Neural cell (in vitro differentiated cells): ENCODE data around the gene NR2F1-AS1. TPM values are rescaled to one million over a fixed set of nuclear protein-coding genes. Genes with fewer than 3 reads are reported as not detected.

ENCODE experiments used
- H2AFZ ChIP-seq: fragments of 200-600, 300-800 bp; sonication (generic), shearing (Covaris generic); 2 replicates; pipeline ENCODE4 v1.6.0; 2014; ENCODE audit warnings: low read depth, mild to moderate bottlenecking, antibody characterized with exemption, low read length, moderate library complexity
- H3F3A ChIP-seq: fragments of 200-600 bp; shearing (Covaris generic); 2 replicates; pipeline ENCODE4 v1.6.1; 2016; ENCODE audit warnings: mild to moderate bottlenecking, moderate library complexity, mixed read lengths, antibody characterized with exemption, low read length; ENCODE audit not compliant: insufficient read depth, poor library complexity, severe bottlenecking
- H3K27ac ChIP-seq: fragments of 200-600, 300-800 bp; sonication (generic), shearing (Covaris generic); 2 replicates; pipeline ENCODE4 v1.5.1; 2014; ENCODE audit warnings: mild to moderate bottlenecking, low read length, moderate library complexity
- H3K27me3 ChIP-seq: fragments of 300-800, 200-600 bp; sonication (generic), shearing (Covaris generic); 2 replicates; pipeline ENCODE4 v1.6.0; 2014; ENCODE audit warnings: mild to moderate bottlenecking, low read depth, low read length, moderate library complexity; ENCODE audit not compliant: insufficient read depth
- H3K36me3 ChIP-seq: fragments of 300-800, 200-600 bp; sonication (generic), shearing (Covaris generic); 2 replicates; pipeline ENCODE4 v1.5.1; 2014; ENCODE audit warnings: mild to moderate bottlenecking, antibody characterized with exemption, low read length, moderate library complexity; ENCODE audit not compliant: insufficient read depth
- H3K4me2 ChIP-seq: fragments of 300-800, 200-600 bp; sonication (generic), shearing (Covaris generic); 2 replicates; pipeline ENCODE4 v1.6.0; 2014; ENCODE audit warnings: mild to moderate bottlenecking, low read length
- H3K4me3 ChIP-seq: fragments of 300-800, 200-600 bp; sonication (generic), shearing (Covaris generic); 2 replicates; pipeline ENCODE4 v1.5.1; 2014; ENCODE audit warnings: mild to moderate bottlenecking, low read length, moderate library complexity
- H3K79me2 ChIP-seq: fragments of 200-600 bp; shearing (Covaris generic); replicated peaks from 2 replicates; pipeline ENCODE4 v1.6.0; 2014; ENCODE audit warnings: mild to moderate bottlenecking, low read length, moderate library complexity; ENCODE audit not compliant: insufficient read depth
- H3K9ac ChIP-seq: fragments of 300-800, 200-600 bp; sonication (generic), shearing (Covaris generic); 2 replicates; pipeline ENCODE4 v1.6.1; 2016; ENCODE audit warnings: mild to moderate bottlenecking, low read length, mixed read lengths
- H3K9me2 ChIP-seq: fragments of 200-600 bp; shearing (Covaris generic); 2 replicates; pipeline ENCODE4 v1.6.1; 2016; ENCODE audit warnings: mild to moderate bottlenecking, low read length, mixed read lengths; ENCODE audit not compliant: insufficient read depth
- H3K9me3 ChIP-seq: fragments of 200-600, 300-800 bp; sonication (generic), shearing (Covaris generic); 2 replicates; pipeline ENCODE4 v1.6.1; 2016; ENCODE audit warnings: mild to moderate bottlenecking, mixed run types, low read length, moderate library complexity, mixed read lengths
- H4K20me1 ChIP-seq: fragments of 200-600 bp; shearing (Covaris generic); 2 replicates; pipeline ENCODE4 v1.6.1; 2016; ENCODE audit warnings: mild to moderate bottlenecking, mixed run types; ENCODE audit not compliant: insufficient read depth
- CTCF ChIP-seq: fragments of 450-650 bp; IDR thresholded peaks from 2 replicates; pipeline ENCODE4 v1.5.1; 2014; ENCODE audit warnings: antibody characterized with exemption, mild to moderate bottlenecking, moderate library complexity; ENCODE audit not compliant: poor library complexity, severe bottlenecking
- EP300 ChIP-seq: fragments of 450-650 bp; conservative IDR thresholded peaks from 2 replicates; pipeline ENCODE4 v1.6.1; 2014; ENCODE audit warnings: antibody characterized with exemption, mild to moderate bottlenecking, moderate library complexity; ENCODE audit not compliant: poor library complexity, severe bottlenecking
- EZH2 ChIP-seq: fragments of 200-600, 300-800 bp; shearing (Covaris generic), sonication (generic); IDR thresholded peaks from 2 replicates; pipeline ENCODE4 v1.6.1; 2014; ENCODE audit warnings: antibody characterized with exemption, low read length, borderline replicate concordance, mild to moderate bottlenecking; ENCODE audit not compliant: insufficient read depth, poor library complexity, severe bottlenecking
- MXI1 ChIP-seq: fragments of 450-650 bp; conservative IDR thresholded peaks from 2 replicates; pipeline ENCODE4 v1.6.1; 2014; ENCODE audit warnings: antibody characterized with exemption, mild to moderate bottlenecking; ENCODE audit not compliant: poor library complexity, severe bottlenecking
- POLR2AphosphoS5 ChIP-seq: IDR thresholded peaks from 2 replicates; pipeline ENCODE4 v1.6.1; 2012
- RAD21 ChIP-seq: fragments of 450-650 bp; conservative IDR thresholded peaks from 2 replicates; pipeline ENCODE4 v1.6.1; 2014; ENCODE audit warnings: antibody characterized with exemption, mild to moderate bottlenecking, moderate library complexity
- REST ChIP-seq: IDR thresholded peaks from 2 replicates; pipeline ENCODE4 v1.6.1; 2012; ENCODE audit warnings: borderline replicate concordance
- SMC3 ChIP-seq: fragments of 450-650 bp; conservative IDR thresholded peaks from 2 replicates; pipeline ENCODE4 v1.6.1; 2014; ENCODE audit warnings: antibody characterized with exemption, mild to moderate bottlenecking, moderate library complexity; ENCODE audit not compliant: poor library complexity
- TAF1 ChIP-seq: IDR thresholded peaks from 2 replicates; pipeline ENCODE4 v1.6.1; 2012; ENCODE audit warnings: low read depth
- polyA plus RNA-seq: library from polyadenylated mRNA; depleted of rRNA; stranded (reverse); fragments of >200 nt; gene quantifications from 2 replicates; pipeline ENCODE4 v1.2.3, GENCODE V29; 2014

NR2F1-AS1 gene
- polyA plus RNA-seq, 1 donor from 2014 or later = 0.24 TPM

GRCh38 chr5:93594591-93595419 is 13.8 kb upstream of the NR2F1-AS1 start:
- no peak overlapping the region for H3K9ac ChIP-seq
- no peak overlapping the region for H3K27ac ChIP-seq
- H3K4me3 ChIP-seq = no peak overlapping the region
- no peaks in the 10 kb centered on the region for H3K9me2 ChIP-seq
- H3K79me2 ChIP-seq = no peaks in the 10 kb centered on the region
- peaks cover 98% of the 10 kb centered on the region for H3K27me3 ChIP-seq
- H3F3A ChIP-seq = no peaks in the 10 kb centered on the region
- H3K36me3 ChIP-seq = no peaks in the 10 kb centered on the region
- H3K4me2 ChIP-seq = no peak overlapping the region
- H4K20me1 ChIP-seq = no peaks in the 10 kb centered on the region
- H2AFZ ChIP-seq = no peak overlapping the region
- peaks cover 18% of the 10 kb centered on the region for H3K9me3 ChIP-seq
- no peak for TF ChIP-seq CTCF
- TF ChIP-seq EP300 = no peak
- TF ChIP-seq POLR2AphosphoS5 = no peak
- TF ChIP-seq MXI1 = no peak
- no peak for TF ChIP-seq TAF1
- no peak for TF ChIP-seq RAD21
- no peak for TF ChIP-seq SMC3
- TF ChIP-seq EZH2 = no peak
- no peak for TF ChIP-seq REST

GRCh38 chr5:93593476-93594131 is 12.6 kb upstream of the NR2F1-AS1 start:
- no peak overlapping the region for H3K4me2 ChIP-seq
- H3F3A ChIP-seq = no peaks in the 10 kb centered on the region
- H4K20me1 ChIP-seq = no peaks in the 10 kb centered on the region
- no peaks in the 10 kb centered on the region for H3K79me2 ChIP-seq
- no peak overlapping the region for H3K27ac ChIP-seq
- no peak for TF ChIP-seq REST
- no peak for TF ChIP-seq TAF1
- no peak for TF ChIP-seq POLR2AphosphoS5
- TF ChIP-seq SMC3 = no peak
- TF ChIP-seq CTCF = no peak
- no peak for TF ChIP-seq EP300
- no peak for TF ChIP-seq EZH2
- no peak for TF ChIP-seq RAD21
- TF ChIP-seq MXI1 = no peak
- H3K4me3 ChIP-seq = no peak overlapping the region
- H3K9ac ChIP-seq = no peak overlapping the region
- no peaks in the 10 kb centered on the region for H3K9me2 ChIP-seq
- H3K27me3 ChIP-seq = peaks cover 98% of the 10 kb centered on the region
- peaks cover 18% of the 10 kb centered on the region for H3K9me3 ChIP-seq
- H2AFZ ChIP-seq = no peak overlapping the region
- no peaks in the 10 kb centered on the region for H3K36me3 ChIP-seq
